ENCODE measurements around the gene PSMA3. TPM values are rescaled to one million over a fixed set of nuclear protein-coding genes. Genes with fewer than 3 reads are reported as not detected.

Gene PSMA3
- total RNA-seq, 2 experiments from 2014 or later = 342 to 425 TPM

GRCh38 chr14:58287607-58288042, 43.0 kb downstream of the PSMA3 start:
- POLR2A ChIA-PET = no interaction called here
- ATAC-seq = no peak
- CTCF ChIA-PET = interaction anchor here (1.0 kb wide), 1 partner anchor 19 kb away, joined by 3 read pairs; no protein-coding TSS in a partner anchor
- Mint-ChIP-seq H3K4me3 (no peak overlapping the region), H3K36me3 (ENCODE audit: low read depth) (peaks cover 71% of the 10 kb centered on the region), H3K27ac (peak overlapping the region; percentile 53), H3K4me1 (peaks cover 67% of the 10 kb centered on the region), H3K9me3 (ENCODE audit: low read depth) (no peaks in the 10 kb centered on the region), H3K27me3 (no peaks in the 10 kb centered on the region)
- DNase-seq = no peak
- intact Hi-C loops (cut with DNase I, micrococcal nuclease) = no loop called here

DNA sequence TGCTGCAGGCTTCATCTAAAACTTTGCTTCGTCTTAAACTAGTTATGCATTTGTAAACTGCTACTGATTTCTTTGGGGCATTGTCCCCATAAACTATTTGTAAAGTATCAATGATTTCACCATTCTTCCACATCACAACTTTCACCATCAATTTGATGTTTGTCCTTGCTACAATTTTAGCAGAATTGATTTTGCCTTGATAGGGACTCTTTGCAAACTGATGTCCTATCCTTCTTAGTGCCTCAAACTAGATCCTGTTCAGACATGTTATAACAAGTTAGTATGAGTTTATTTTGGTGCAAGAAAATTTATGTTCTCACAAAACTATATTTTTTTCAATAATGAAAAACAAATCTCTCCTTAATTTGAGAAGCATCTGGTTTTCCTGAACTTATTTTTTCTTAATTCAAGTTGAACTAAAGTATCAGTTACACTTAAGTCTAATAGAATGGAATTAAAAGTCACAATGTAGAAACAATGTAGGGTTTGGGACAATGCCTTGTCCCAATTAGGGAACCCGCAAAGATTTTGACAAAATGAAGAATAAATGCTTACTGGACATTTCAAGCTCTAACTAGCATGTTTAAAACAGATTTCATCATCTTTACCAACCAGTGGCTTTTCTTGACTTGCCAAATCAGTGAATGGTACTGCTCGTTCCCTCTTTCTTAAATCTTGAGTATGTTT, 43.6 kb downstream of the PSMA3 start:
- Mint-ChIP-seq H3K4me3 (peak overlapping the region; percentile 4), H3K9me3 (ENCODE audit: low read depth) (no peaks in the 10 kb centered on the region), H3K4me1 (peaks cover 68% of the 10 kb centered on the region), H3K27me3 (no peaks in the 10 kb centered on the region), H3K36me3 (ENCODE audit: low read depth) (peaks cover 70% of the 10 kb centered on the region), H3K27ac (peak overlapping the region; percentile 79)
- DNase-seq (no peak), ATAC-seq (no peak)
- CTCF ChIA-PET = no interaction called here
- POLR2A ChIA-PET = interaction anchor here (1.6 kb wide), 1 partner anchor 10 kb away, joined by 4 read pairs; the partner anchor contains the start of gene ARID4A
- intact Hi-C loops (cut with DNase I, micrococcal nuclease) = no loop called here

- no peak for ATAC-seq
- ChIA-PET CTCF (interaction anchor here (0.7 kb wide), 1 partner anchor 28 kb away, joined by 3 read pairs; no protein-coding TSS in a partner anchor), POLR2A (no interaction called here)
- DNase-seq = no peak
- no peak overlapping the region for H3K4me3 Mint-ChIP-seq
- H3K27ac Mint-ChIP-seq = no peak overlapping the region
- peaks cover 72% of the 10 kb centered on the region for H3K36me3 Mint-ChIP-seq (ENCODE audit: low read depth)
- intact Hi-C loops (cut with DNase I, micrococcal nuclease) = no loop called here
- peaks cover 72% of the 10 kb centered on the region for H3K4me1 Mint-ChIP-seq
- no peaks in the 10 kb centered on the region for H3K27me3 Mint-ChIP-seq
- no peaks in the 10 kb centered on the region for H3K9me3 Mint-ChIP-seq (ENCODE audit: low read depth)
These were observed 47.0 kb downstream of the PSMA3 start for GRCh38 chr14:58291646-58292045.

- peaks cover 72% of the 10 kb centered on the region for H3K4me1 Mint-ChIP-seq
- CTCF ChIA-PET = interaction anchor here (0.7 kb wide), 1 partner anchor 31 kb away, joined by 3 read pairs; no protein-coding TSS in a partner anchor
- H3K9me3 Mint-ChIP-seq (ENCODE audit: low read depth) = no peaks in the 10 kb centered on the region
- DNase-seq = no peak
- no peaks in the 10 kb centered on the region for H3K27me3 Mint-ChIP-seq
- no peak for ATAC-seq
- POLR2A ChIA-PET = no interaction called here
- H3K36me3 Mint-ChIP-seq (ENCODE audit: low read depth) = peaks cover 70% of the 10 kb centered on the region
- H3K27ac Mint-ChIP-seq = no peak overlapping the region
- intact Hi-C loops (cut with DNase I, micrococcal nuclease) = no loop called here
- H3K4me3 Mint-ChIP-seq = peak overlapping the region; percentile 11
These were observed 47.5 kb downstream of the PSMA3 start for GRCh38 chr14:58292187-58292586.

DNA sequence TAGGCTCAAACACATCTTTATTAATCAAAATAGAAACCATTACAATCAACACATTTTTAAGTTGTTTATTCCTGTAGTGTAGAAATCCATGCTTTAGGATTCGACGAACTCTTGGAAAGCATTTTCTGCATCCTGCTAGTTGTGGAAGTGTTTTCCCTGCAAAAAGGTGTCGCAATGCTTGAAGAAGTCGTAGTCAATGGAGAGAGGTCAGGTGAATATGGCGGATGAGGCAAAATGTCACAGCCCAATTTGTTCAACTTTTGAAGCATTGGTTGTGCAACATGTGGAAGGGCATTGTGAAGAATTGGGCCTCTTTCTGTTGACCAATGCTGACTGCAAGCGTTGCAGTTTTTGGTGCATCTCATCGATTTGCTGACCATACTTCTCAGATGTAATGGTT, 49.6 kb downstream of the PSMA3 start:
- no peak overlapping the region for H3K27ac Mint-ChIP-seq
- H3K4me3 Mint-ChIP-seq = no peak overlapping the region
- ATAC-seq = no peak
- no peak for DNase-seq
- intact Hi-C loops (cut with DNase I, micrococcal nuclease) = no loop called here
- peaks cover 55% of the 10 kb centered on the region for H3K4me1 Mint-ChIP-seq
- POLR2A ChIA-PET = interaction anchor here (0.5 to 1.0 kb wide), 2 partner anchors 48 to 84 kb away, joined by 3 to 4 read pairs; no protein-coding TSS in a partner anchor
- H3K36me3 Mint-ChIP-seq (ENCODE audit: low read depth) = peaks cover 51% of the 10 kb centered on the region
- CTCF ChIA-PET = no interaction called here
- H3K27me3 Mint-ChIP-seq = no peaks in the 10 kb centered on the region
- H3K9me3 Mint-ChIP-seq (ENCODE audit: low read depth) = no peaks in the 10 kb centered on the region

- Mint-ChIP-seq H3K9me3 (ENCODE audit: low read depth) (no peaks in the 10 kb centered on the region), H3K36me3 (ENCODE audit: low read depth) (peaks cover 41% of the 10 kb centered on the region), H3K4me3 (no peak overlapping the region), H3K27me3 (no peaks in the 10 kb centered on the region), H3K27ac (no peak overlapping the region), H3K4me1 (peaks cover 44% of the 10 kb centered on the region)
- POLR2A ChIA-PET = no interaction called here
- intact Hi-C loops (cut with DNase I, micrococcal nuclease) = loop anchor here (1.0 to 5.0 kb wide), 5 partner anchors 11 to 906 kb away; partner anchors contain the start of gene NAA30 (in 1 of the 2)
- ATAC-seq (no peak), DNase-seq (no peak)
- CTCF ChIA-PET = no interaction called here
These were observed 52.1 kb downstream of the PSMA3 start for GRCh38 chr14:58296726-58297125.

DNA sequence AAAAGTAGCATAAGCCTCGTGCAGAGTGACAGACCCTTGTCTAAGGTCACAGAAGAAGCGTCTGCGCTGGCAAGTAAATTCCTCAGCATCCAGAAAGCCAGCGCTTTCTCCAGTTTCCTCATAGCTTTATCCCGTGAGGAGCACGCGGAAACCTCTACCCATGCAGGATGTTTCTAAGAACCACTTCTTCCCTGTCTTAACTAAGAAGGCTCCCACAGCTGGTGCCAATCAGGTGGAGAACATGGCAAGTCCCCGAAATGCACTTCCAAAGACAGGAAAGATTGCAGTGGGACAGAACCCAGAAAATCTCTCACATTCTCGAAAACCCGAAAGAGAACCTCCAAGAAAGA, 52.7 kb downstream of the PSMA3 start:
- no peaks in the 10 kb centered on the region for H3K27me3 Mint-ChIP-seq
- DNase-seq = no peak
- POLR2A ChIA-PET = interaction anchor here (1.0 to 1.6 kb wide), 6 partner anchors 30 to 133 kb away, joined by 3 to 26 read pairs (median 10); partner anchors contain the start of genes KIAA0586, PSMA3 and TIMM9
- CTCF ChIA-PET = interaction anchor here (1.3 to 2.0 kb wide), 3 partner anchors 45 to 57 kb away, joined by 4 to 11 read pairs (median 6); partner anchors contain the start of gene PSMA3
- peaks cover 40% of the 10 kb centered on the region for H3K36me3 Mint-ChIP-seq (ENCODE audit: low read depth)
- no peak overlapping the region for H3K4me3 Mint-ChIP-seq
- H3K27ac Mint-ChIP-seq = no peak overlapping the region
- intact Hi-C loops (cut with DNase I, micrococcal nuclease) = loop anchor here (1.0 to 5.0 kb wide), 4 partner anchors 16 to 907 kb away; partner anchors contain the start of gene NAA30 (in 1 of the 2)
- no peak for ATAC-seq
- no peaks in the 10 kb centered on the region for H3K9me3 Mint-ChIP-seq (ENCODE audit: low read depth)
- H3K4me1 Mint-ChIP-seq = peaks cover 43% of the 10 kb centered on the region

DNA sequence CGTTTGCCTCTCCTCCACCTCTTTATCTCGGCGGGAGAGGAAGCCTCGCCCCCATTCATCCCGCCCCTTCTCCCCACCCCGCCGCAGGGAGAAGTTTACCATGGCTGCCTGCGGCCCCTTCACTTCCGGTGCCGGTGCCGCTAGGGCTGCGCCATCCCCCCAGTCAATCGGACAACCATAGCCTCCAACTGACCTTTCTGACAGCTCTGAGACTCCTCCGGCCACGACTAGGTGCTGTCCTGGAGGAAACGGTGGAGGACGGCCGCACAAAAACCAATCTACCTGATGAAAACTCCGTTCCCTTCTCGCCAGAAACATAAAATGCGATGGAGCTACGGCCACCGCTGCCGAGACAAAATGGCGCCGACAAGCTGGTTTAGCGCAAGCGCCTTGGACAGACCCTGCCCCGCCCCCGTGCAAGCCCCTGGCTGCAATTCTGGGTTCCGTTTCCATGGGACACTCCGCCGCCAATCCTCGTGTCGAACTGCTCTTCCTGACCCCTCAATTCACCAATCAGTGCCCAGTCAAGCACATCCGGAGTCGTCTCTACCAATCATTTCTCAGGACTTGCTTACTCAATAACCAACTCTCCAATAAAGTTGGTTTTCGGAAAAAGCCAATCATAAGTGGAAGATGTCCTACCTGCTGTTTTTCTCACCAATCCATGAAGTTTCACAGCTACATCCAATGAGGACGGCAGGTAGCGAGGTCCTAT, 53.3 kb downstream of the PSMA3 start:
- Mint-ChIP-seq H3K9me3 (ENCODE audit: low read depth) (no peaks in the 10 kb centered on the region), H3K4me1 (peaks cover 38% of the 10 kb centered on the region), H3K27me3 (no peaks in the 10 kb centered on the region), H3K4me3 (no peak overlapping the region), H3K27ac (no peak overlapping the region), H3K36me3 (ENCODE audit: low read depth) (peaks cover 38% of the 10 kb centered on the region)
- intact Hi-C loops (cut with DNase I, micrococcal nuclease) = loop anchor here (1.0 to 5.0 kb wide), 11 partner anchors 17 to 1029 kb away; partner anchors contain the start of genes KIAA0586 (in 2 of the 2), PSMA3 (in 2 of the 2), TIMM9 (in 2 of the 2) and ACTR10 (in 1 of the 2)
- ChIA-PET POLR2A (interaction anchor here (0.5 to 1.6 kb wide), 21 partner anchors 9 to 1864 kb away, joined by 3 to 26 read pairs (median 4); partner anchors contain the start of genes ACTR10, KIAA0586, PSMA3 and TIMM9), CTCF (interaction anchor here (0.7 to 2.0 kb wide), 12 partner anchors 9 to 130 kb away, joined by 3 to 11 read pairs (median 4); partner anchors contain the start of genes ACTR10, KIAA0586, PSMA3 and TIMM9)
- DNase-seq = peak; percentile 99
- peak; percentile 89 for ATAC-seq

DNA sequence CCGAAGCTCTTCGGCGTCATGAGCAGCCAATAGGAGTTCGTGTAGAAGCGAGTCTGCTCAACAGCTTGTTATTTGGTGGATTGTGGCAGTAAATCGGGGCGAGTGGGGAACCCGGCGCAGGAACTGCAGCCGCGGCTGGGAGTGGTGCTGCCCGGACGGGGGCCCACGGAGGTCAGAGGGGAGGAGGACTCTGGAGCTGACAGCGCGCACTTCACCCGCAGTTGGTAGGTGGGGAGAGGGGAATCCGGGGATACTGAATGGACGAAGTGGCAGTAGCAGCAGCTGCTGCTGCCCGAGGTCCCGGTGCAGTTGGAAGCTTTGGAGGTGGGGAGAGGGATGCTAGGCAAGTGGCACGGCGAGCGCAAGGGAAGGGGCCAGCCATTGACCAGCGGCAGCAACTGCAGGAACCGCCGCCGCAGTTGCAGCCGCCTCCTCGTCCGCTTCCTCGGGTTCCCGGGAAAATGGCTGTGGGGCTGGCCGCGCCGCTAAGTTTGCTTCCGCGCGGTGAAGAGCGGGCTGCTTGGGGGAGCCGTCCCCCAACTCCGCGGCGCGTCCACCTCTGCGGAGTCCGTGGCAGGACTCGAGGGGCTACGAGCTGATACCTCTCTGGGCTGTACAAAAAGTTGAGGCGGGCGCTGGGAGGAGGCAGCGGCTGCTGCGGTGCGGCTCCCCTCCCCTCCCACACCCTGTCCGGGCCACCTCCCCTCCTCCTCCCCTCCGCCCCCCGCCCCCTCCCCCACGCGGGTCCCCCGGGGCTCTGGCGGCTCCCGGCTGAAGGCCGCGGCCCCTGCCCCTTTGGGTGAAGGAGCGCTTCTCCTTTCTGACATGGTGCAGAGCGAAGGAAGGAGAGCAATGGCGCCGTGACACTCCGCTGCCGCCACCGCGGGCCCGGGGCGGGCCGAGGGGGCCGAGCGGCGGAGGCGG, 54.1 kb downstream of the PSMA3 start, which contains the start of gene ARID4A:
Gene ARID4A, plus strand, starts transcription at position 79 of the 924 bp plus-strand sequence. CDS start 1,300 bp downstream, outside the sequence.
- Mint-ChIP-seq H3K36me3 (ENCODE audit: low read depth) (peaks cover 35% of the 10 kb centered on the region), H3K27me3 (no peaks in the 10 kb centered on the region), H3K27ac (no peak within 1 kb of the TSS), H3K4me3 (no peak within 1 kb of the TSS), H3K4me1 (peaks cover 31% of the 10 kb centered on the region), H3K9me3 (ENCODE audit: low read depth) (no peaks in the 10 kb centered on the region)
- CTCF ChIA-PET = interaction anchor here (0.7 to 2.0 kb wide), 16 partner anchors 9 to 129 kb away, joined by 3 to 11 read pairs (median 4); partner anchors contain the start of genes ACTR10, KIAA0586, PSMA3 and TIMM9
- intact Hi-C loops (cut with DNase I, micrococcal nuclease) = loop anchor here (1.0 to 5.0 kb wide), 8 partner anchors 33 to 1030 kb away; partner anchors contain the start of genes KIAA0586 (in 2 of the 2), PSMA3 (in 2 of the 2), TIMM9 (in 2 of the 2) and ACTR10 (in 1 of the 2)
- DNase-seq = peak; percentile 89
- POLR2A ChIA-PET = interaction anchor here (0.5 to 1.6 kb wide), 25 partner anchors 9 to 1863 kb away, joined by 3 to 26 read pairs (median 3); partner anchors contain the start of genes ACTR10, KIAA0586, PSMA3 and TIMM9
- ATAC-seq = no peak

Data from activated CD4-positive, alpha-beta T cell treated with anti-CD3 and anti-CD28 coated beads for 36 hours (primary cell).